NCI-H2196 (cell line): ENCODE results near the gene NUP93.
"Not testable (repeated sequence)": the region's sequence is repeated elsewhere in the genome, so short reads cannot be mapped to it uniquely, and the experiment has no call there.

Experiments
- DNase-seq: peaks from one replicate; lab custom pipeline; 2025; ENCODE audit not compliant: unreplicated experiment; lab: John Stamatoyannopoulos, UW

NUP93 gene

GRCh38 chr16:56811602-56812001, 81.7 kb downstream of the NUP93 start:
- DNase-seq: not testable (repeated sequence)

DNA sequence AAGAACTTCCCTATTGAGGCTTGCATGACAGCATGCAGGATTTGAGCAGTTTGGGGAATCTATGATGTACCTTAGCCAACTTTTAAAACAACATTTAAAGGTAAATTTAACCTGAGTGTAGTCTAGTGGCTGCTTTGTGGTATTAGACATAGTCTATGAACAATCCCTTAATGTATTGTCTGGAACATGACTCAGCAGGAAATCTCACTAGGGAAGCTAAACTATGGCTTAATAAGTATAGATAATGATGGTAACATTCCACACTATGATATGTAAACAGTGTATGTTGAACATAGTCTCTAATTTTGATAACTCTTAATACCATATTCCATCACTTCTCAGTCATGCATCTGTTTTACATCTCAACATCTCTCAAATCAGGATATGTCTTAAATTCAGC, 83.0 kb downstream of the NUP93 start:
- DNase-seq: no peak

DNA sequence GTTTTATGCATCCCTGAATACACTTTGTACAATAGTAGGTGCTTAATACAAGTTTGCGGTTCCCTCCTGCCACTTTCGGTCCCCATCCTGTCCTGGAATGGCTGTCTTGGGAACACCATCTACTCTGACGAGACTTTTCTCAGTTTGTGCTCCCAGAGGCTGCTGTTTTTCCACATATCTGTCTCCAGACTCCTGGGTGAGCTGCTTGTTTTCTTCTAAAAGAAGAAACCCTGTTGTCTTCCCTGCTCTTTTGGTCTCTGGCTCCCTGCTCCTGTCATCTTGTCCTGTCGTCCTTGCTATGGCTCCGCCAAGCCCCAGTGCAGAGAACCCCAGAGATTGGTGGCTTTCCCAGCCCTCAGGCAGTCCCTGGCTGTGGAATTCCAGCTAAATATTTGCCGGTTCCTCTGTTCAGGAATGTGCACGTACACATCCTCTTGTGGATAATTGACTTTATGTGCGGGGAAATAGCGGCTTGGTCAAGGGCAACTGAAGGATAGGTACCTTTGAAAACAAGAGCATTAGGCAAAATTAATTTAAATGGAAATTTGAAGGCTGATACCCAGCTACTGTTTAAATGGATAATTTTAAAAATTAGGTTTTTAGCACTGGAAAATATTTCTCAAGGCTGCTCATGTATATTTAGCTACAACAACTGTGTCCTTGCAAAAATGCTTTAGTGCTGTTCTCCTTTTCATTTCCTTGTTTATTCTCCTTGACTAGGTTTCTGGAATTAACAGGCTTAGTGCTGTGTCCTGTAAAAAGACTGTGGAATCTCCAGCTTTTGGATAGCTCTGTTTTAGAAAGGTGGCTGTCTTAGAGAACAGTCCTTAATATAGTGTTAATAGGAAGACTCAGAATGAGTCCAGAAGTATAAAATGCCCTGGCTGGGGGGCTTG, 84.9 kb downstream of the NUP93 start:
- no peak for DNase-seq

GRCh38 chr16:56815721-56816120, 85.8 kb downstream of the NUP93 start:
- no peak for DNase-seq

DNA sequence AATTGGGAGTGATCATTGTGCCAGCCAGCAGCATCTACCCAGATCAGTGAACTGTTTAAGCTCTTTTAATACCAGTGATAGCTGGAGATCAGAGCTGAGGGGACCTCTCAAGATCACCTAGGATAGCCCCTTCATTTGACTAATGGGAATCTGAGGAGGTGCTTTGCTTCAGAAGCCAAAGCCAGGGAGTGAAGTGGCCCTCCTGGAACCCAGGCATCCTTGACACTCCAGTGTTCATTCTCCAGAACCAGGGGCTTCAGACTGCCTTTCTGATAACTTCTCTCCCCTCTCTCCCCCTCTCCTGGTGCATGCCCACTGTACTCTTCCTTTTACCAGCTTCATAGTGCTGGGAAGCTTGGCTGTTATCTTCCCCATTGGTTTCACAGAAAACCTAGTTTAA, 87.1 kb downstream of the NUP93 start:
- DNase-seq: no peak

DNA sequence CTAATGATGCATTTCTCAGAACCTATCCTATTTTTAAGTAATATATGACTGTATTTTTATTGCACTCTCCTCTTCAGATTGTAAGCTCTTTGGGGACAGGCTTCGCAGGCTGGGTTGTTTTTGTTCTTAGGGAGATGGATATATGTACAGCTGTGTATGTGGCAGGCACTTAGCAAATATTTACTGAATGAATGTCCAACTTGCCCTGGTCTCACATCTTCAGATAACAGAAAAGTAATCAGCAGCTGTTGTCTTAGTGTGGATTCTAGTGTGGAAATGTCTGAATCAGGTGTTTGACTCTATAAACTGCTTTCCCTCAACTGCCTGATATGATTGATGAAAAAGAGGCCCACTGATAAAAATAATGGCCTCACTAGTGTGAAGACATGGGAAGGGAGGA, 88.0 kb downstream of the NUP93 start:
- no peak for DNase-seq

DNA sequence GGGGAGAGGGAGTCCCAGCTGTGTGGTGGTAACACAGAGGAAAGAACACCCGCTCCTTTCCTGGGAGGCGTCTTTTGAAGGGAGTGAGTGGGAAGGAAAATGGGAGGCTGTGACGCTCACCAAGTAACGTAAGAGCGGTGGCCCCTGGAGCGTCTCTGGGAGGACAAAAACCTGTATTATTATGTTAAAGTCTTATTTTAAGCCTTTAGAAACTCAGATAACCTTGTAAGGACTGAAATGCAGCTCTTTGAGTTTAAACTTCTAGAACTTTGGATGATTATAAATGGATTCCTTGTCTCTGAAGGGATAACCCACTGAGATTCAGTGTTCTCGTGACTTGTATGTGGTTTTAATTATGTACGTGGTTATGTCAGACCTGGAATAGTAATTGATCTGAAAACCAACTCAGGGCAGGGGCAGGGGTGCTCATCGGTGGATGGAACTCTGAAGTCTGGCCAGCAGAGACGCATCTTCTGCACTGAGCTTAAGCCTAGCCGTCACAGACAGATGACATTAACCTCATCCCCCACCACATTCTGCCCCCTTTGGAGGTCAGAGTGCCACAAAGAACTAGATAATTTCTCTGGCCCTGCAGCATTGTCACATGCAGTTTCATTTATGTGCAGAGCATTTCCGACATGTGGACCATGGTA, 93.3 kb downstream of the NUP93 start:
- no peak for DNase-seq

DNA sequence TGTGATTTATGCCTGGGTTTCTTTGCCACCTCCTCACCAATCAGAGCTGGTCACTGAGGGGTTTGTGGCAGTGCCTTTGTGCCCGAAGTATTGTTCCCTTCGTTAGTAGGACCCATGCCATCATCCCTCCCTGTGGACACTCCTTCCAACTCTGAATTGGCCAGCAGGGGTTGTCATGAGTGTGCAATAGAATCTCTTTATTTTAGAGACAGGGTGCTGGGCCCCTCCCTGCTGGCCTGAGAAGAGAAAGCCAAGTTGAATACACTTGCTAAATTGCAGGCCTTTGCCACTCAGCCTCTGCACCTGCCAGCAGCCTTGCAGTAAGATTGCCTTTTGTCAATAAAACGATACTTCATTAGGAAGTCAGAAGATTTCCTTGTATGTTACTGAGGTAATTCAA, 94.4 kb downstream of the NUP93 start:
- DNase-seq: peak; percentile 48

GRCh38 chr16:56824804-56825203, 94.9 kb downstream of the NUP93 start:
- no peak for DNase-seq

GRCh38 chr16:56825826-56826225, 95.9 kb downstream of the NUP93 start:
- DNase-seq: no peak

DNA sequence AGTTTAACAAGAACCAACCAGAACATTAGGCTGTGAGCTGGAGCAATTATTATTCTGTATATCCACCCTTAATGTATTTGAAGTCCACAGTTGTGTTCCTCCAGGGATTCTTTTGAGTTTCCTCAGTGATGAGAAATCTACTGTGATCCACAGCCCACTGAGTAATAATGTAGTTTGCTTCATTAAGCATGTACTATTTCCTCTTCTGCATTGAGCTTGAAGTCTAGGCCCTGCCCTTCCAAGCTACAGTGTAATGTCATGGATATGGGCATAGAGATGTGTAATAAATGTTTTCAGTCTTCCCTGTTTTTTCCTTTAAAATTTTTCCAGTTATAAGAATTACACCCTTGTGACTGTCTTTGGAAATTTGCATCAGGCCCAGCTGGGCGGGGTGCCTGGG, 98.7 kb downstream of the NUP93 start:
- DNase-seq: no peak

DNA sequence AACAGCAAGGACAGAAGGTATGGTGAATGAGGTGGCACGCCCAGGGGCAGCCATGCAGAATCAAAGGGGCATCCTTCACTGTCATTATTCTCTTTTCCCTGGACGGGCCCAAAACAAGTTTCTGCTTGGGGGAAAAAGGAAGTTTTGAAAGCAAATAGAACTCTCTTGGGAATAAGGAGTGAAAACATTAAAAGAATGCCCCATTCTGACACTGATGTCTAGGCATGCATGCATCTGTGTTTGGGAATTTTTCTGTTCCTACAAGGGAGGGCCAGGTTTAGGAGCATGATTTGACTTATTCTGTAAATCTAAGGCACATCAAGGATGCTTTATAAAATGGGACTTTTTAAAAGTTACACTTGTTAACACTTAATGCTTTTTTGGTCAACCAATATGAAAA, 100.7 kb downstream of the NUP93 start:
- no peak for DNase-seq

DNA sequence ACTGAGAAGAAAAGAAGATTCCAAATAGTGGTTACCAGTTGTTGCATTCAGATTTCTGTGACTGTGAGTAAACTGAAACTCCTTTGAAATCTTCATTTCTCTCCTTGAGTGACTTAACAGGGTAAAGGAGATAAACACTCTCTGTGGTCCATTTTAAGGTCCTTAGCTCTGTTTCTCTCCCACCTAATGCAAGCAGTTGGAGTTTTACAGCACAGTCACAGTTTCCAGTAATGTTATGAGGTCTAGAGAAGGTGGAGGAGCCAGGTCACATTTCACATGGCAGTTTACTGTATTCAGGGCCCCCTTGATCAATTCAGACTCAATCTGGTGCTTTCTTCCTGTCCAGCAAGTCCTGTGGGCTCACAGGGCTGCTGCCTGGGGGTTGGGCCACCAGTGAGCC, 102.8 kb downstream of the NUP93 start:
- DNase-seq: no peak

DNA sequence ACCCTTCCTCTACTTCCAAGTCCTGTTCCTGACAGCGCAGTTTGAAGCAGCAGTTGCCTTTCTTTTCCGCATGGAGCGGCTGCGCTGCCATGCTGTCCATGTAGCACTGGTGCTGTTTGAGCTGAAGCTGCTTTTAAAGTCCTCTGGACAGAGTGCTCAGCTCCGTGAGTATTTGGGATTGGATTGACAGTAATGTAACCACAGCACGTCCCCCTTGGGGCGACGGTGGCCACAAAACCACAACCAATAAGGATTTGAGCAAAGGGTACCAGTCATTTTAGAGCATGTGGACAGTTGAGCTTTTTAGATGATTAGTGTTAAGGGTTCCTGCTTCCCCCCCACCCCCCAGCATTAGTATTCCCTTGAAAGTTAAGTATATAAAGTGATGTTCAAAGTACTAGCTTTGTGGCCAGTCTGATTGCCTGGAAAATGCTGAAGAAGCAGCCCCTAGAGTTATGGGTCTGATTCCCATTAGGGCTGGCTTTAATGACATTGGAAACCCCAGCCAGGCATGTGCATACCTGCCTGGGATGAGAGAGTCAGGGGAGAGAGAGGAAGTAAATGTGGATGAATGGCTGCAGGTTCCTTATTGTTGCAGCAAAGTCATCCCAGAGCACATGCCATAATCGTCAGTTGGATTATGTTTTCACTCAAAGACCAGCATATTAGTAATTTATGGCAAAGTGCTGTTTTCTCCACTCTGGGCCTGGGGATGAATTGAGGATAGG, 103.5 kb downstream of the NUP93 start:
- DNase-seq: no peak

GRCh38 chr16:56835320-56835719, 105.4 kb downstream of the NUP93 start:
- no peak for DNase-seq

- DNase-seq: no peak
Observed at GRCh38 chr16:56836410-56837230, 106.7 kb downstream of the NUP93 start.

DNA sequence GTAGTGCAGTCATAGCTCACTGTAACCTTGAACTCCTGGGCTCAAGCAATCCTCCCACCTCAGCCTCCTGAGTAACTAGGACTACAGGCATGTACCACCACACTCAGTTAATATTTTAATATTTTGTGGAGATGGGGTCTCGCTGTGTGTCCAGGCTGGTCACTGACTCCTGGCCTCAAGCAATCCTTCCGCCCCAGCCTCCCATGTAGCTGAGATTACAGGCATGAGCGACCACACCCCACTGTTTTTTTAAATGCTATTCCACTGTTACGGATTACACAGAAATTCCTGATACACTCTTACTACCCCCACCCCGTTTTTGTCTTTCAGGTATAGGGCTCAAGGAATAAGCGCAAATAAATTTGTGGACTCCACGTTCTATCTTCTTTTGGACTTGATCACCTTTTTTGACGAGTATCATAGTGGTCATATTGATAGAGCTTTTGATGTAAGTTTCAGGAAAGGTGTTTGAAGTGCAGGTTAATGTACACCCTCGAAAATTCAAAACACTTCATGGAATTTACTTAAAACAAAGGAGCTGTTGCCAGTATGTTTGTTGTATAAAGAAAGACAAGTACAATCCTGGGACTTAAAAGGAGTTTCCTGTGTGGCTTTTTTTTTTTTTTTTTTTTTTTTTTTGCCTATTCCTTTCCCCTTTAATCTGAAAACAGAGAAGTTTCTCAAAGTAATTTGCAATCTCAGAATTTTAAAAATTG, 108.9 kb downstream of the NUP93 start:
- DNase-seq: no peak

DNA sequence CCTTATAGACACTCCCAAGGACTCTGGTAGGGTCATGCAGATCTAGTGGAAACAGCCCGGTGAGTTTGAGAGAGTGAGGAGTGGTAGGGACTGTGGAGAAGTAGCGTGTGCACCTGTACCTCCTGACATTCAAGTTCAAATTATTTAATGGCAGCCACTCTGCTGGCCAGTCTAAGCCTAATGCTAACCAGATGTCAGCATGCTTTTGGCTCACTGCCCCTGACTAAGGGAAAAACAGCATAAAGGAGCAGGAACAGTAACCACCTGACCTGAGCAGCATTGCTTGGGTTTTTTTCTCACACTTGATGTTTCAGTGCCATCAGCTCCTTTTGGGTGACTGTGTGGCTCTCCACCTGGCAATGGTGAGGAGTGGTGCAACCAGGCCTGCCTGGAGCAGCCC, 111.3 kb downstream of the NUP93 start:
- DNase-seq: no peak

GRCh38 chr16:56841659-56842058, 111.7 kb downstream of the NUP93 start:
- DNase-seq: no peak

DNA sequence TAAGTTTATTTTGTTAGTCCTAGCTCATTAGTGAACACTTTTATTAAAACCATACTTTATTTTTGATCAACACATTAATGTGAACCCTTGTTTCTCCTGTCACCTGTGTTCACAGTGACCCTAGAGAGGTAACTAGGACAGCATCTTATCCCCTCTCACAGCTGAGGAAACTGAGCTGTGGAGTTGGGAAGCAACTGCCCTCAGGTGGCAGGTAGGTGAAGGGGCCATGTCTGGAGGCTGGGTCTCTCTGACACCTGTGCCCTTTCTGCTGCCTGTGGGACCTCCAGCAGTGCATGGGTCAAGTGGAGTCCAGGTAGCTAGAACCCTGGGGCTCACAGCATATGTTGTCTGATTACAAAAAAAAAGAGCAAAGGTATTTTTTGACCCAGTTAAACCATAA, 112.2 kb downstream of the NUP93 start:
- no peak for DNase-seq
